Activated CD4-positive, alpha-beta T cell treated with anti-CD3 and anti-CD28 coated beads, Interleukin-2, amount 50 U/mL, for 24 hours (primary cell): ENCODE measurements around the gene MUC20.
A peak's percentile ranks its signal among the peaks of the same experiment; 100 is the strongest.
"Not testable (repeated sequence)": the region's sequence is repeated elsewhere in the genome, so short reads cannot be mapped to it uniquely, and the experiment has no call there.

Source experiments
- DNase-seq, 2 donors: peaks; one replicate each; pipeline ENCODE4 v3.0.0-alpha.2; 2020; ENCODE audit warnings: low read depth in 1 of 2, low spot score in 1 of 2

MUC20 gene, protein sequence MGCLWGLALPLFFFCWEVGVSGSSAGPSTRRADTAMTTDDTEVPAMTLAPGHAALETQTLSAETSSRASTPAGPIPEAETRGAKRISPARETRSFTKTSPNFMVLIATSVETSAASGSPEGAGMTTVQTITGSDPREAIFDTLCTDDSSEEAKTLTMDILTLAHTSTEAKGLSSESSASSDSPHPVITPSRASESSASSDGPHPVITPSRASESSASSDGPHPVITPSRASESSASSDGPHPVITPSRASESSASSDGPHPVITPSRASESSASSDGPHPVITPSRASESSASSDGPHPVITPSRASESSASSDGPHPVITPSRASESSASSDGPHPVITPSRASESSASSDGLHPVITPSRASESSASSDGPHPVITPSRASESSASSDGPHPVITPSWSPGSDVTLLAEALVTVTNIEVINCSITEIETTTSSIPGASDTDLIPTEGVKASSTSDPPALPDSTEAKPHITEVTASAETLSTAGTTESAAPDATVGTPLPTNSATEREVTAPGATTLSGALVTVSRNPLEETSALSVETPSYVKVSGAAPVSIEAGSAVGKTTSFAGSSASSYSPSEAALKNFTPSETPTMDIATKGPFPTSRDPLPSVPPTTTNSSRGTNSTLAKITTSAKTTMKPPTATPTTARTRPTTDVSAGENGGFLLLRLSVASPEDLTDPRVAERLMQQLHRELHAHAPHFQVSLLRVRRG

GRCh38 chr3:195720831-195721506, at the start of gene MUC20:
Gene MUC20, plus strand, starts transcription at chr3:195720978. Its CDS starts 30 bp downstream, at chr3:195721008.
- DNase-seq: not testable (repeated sequence)

GRCh38 chr3:195671283-195671682, 49.5 kb upstream of the MUC20 start:
- not testable (repeated sequence) for DNase-seq

- not testable (repeated sequence) for DNase-seq
Measured at GRCh38 chr3:195673711-195674110, 47.1 kb upstream of the MUC20 start.

GRCh38 chr3:195678391-195679015, 42.3 kb upstream of the MUC20 start:
- not testable (repeated sequence) for DNase-seq

DNA sequence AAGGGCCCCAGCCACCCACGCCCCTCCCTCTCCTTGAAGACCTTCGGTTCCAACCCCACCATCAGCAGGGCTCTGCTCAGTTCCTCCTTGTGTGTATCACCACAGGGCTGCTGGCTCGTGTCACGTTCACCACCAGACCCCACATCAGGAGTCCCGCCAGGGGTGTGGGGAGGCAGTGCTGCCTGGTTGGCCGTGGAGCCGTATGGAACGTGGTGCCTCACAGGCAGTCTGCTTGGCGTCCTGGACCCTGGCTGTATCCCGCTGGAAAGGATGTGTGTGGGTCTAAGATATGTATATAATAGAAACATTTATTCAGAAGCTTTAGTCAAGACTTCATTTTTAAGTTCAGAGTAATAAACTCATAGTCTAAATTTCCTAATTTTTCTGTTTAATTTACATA, 40.1 kb upstream of the MUC20 start:
- DNase-seq: not testable (repeated sequence)

GRCh38 chr3:195681458-195682103, 39.2 kb upstream of the MUC20 start:
- DNase-seq: not testable (repeated sequence)

- not testable (repeated sequence) for DNase-seq
Measured at GRCh38 chr3:195682104-195682742, 38.6 kb upstream of the MUC20 start.

DNA sequence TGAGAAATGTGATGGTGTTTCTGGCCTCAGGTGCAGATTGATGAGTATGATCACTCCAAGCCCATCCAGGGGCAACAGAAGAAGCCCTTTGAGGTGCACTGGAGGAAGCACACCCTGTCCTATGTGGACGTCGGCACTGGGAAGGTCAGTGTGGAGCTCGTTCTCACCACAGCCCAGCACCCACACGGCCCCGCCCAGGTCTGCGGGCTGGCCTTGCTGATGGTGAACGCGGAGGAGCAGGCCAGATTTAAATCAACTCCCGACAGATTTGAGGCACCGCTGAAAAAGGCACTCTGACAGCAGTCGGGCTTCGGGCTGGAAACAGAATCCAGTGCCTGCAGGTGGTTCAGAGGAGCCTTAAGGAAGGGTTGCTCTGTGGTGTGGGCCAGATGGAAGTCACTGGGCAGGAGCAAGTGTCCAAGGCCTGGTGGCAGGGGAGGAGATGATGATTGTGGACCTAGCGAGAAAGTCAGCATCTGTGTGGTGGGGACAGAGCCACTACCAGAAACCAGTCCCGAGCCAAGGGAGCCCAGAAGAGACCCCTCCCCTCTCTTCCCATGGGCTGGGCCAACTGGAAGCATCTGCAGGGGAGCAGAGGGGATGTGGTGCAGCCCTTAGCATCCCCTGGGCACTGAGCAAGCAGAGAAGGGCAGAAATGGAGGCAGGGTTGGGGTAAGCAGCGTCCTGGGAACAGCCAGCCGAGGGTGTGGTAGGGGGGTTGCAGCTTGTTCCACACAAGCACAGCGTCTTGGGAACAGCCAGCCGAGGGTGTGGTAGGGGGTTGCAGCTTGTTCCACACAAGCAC, 36.9 kb upstream of the MUC20 start:
- not testable (repeated sequence) for DNase-seq

DNA sequence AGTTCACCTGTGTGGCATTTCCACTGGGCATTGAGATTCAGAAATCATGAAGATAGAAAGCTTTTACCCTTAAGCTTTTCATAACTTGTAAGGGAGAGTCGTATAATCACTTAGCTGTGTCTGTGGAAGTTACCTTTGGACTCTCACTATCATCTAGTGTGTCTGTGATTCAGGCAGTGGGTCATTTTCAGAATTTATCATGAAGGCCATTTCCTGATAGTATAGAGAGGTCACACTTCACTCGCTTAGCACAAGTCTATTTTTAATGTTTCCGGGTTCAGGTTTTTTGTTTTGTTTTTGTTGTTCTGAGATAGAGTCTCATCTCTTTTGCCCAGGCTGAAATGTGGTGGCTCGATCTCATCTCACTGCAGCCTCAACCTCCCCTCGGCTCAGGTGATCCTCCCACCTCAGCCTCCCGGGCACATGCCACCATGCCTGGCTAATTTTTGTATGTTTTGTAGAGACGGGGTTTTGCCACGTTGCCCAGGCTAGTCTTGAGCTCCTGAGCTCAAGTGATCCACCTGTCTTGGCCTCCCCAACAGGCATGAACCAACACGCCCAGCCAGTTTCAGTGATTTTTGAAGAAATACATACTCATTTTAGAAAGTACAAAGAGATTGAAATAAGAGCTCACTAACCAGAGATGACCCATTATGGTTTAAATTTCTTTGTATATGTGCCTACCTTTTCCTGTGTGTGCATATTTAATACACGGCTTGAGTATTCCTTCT, 36.1 kb upstream of the MUC20 start:
- DNase-seq: not testable (repeated sequence)

DNA sequence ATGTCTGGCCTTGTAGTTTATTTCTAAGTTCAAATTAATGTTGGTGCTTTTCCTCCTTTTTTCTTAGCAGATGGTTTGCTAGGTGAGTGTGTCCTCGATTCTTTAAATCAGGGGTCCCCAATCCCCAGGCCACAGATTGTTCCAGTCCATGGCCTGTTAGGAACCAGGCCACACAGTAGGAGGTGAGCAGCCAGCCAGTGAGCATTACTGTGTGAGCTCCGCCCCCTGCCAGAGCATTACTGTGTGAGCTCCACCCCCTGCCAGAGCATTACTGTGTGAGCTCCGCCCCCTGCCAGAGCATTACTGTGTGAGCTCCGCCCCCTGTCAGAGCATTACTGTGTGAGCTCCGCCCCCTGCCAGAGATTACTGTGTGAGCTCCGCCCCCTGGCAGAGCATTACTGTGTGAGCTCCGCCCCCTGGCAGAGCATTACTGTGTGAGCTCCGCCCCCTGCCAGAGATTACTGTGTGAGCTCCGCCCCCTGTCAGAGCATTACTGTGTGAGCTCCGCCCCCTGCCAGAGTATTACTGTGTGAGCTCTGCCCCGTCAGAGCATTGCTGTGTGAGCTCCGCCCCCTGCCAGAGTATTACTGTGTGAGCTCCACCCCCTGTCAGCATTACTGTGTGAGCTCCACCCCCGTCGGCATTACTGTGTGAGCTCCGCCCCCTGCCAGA, 34.1 kb upstream of the MUC20 start:
- not testable (repeated sequence) for DNase-seq

DNA sequence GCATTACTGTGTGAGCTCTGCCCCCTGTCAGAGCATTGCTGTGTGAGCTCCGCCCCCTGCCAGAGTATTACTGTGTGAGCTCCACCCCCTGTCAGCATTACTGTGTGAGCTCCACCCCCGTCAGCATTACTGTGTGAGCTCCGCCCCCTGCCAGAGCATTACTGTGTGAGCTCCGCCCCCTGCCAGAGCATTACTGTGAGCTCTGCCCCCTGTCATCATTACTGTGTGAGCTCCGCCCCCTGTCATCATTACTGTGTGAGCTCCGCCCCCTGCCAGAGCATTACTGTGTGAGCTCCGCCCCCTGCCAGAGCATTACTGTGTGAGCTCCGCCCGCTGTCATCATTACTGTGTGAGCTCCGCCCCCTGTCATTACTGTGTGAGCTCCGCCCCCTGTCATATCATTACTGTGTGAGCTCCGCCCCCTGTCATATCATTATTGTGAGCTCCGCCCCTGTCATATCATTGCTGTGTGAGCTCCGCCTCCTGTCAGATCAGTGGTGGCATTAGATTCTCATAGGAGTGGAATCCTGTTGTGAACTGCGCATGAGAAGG, 33.5 kb upstream of the MUC20 start:
- DNase-seq: peak in 1 of 2 donors; percentile 29

DNA sequence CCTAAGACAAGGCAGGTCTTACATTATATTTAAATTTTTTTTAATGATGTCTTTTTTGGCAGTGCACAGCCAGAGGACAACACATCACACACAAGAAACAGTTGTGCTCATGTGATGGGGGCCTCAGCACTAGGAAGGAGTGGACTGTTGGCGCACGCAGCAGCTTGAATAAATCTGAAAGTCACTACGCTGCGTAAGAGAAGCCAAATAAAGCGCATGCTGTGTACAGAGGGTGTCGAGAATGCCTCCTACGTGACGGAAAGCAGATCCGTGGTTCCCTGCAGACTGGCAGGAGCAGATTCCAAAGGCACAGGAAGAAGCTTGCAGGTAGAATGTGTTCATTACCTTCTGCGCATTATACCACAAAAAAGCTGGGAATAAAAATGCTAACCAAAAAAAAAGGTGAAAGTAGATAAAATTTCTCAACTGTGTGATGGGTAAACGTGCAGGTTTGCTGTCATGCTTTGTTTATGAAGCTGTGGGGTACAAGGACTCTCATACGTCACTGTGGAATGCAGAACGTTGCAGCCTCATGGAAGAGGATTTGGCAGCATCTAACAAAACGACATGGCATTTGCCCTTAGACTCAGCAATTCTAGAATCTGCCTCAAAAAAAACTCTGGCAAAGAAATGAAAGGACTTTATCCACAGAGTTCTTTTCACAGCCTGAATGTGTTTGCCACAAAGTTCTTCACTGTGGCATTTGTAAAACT, 32.2 kb upstream of the MUC20 start:
- DNase-seq: not testable (repeated sequence)

DNA sequence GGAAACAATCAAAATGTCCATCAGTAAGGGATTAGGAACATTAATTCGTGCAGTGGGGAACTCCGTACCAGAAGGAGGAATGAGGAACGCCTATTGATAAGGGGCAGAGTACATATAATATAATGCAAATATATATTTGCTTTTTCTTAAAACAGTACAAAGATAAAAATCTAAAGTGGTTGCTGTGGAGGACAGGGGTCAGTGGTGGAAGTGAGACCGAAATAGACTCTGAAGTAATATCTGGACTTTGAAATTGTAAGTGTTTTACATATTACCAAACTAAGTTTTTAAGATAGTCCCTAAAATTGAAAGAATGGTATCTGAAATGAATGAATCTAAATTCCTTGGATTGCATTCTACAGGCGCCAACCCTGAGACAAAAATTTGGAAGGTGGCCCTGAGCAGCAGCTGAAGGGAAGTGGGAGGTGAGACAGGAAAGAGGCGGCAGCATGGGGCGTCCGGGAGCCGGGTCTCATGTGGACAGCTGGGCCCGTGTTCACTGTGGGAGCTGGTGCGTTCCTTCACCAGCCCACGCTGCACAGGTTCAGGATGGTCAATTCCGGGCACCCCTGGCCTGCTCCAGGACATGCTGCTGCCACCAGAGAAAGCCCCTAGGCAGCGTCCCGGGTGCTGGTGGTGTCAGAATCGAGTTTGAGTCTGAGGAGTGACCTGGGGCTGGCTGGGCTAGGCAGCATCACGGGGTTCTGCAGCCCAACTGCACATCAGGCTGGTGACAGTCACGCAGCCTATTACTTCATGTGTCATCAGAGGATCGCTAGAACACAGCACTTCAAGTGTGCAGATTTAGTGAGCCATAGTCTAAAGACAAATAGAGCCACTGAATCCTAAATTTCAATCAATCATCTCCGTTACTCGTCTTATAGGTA, 31.4 kb upstream of the MUC20 start:
- not testable (repeated sequence) for DNase-seq

DNA sequence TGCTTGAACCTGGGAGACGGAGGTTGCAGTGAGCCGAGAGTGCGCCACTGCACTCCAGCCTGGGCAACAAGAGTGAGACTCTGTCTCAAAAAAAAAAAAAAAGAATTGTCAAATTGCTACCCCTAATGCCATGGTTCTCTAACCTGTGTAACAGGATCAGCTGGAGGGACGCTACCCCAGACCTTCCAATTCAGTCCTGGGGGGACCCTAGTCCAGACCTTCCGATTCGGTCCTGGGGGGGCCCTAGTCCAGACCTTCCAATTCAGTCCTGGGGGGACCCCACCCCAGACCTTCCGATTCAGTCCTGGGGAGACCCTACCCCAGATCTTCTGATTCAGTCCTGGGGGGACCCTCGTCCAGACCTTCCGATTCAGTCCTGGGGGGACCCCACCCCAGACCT, 29.8 kb upstream of the MUC20 start:
- DNase-seq: no peak

GRCh38 chr3:195691596-195692353, 29.0 kb upstream of the MUC20 start:
- DNase-seq: not testable (repeated sequence)

DNA sequence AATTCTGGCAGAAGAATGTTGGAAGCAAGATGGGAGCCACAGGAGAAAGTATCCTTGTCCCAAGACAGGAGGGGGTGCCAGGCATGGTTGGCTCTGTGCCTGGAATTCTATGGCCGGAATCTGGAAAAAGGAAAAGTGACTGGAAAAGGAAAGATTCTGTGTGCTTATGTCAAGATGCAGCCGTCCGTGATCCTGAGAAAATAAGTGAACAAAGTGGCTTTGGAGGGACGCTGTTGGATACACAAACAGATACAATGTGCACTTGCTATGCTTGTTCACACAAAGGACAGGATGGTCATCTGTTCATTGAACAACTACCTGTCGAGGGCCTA, 28.5 kb upstream of the MUC20 start:
- DNase-seq: no peak
